OCI-LY7 (cell line): ENCODE data around the gene SMARCB1. TPM values are rescaled to one million over a fixed set of nuclear protein-coding genes. Genes with fewer than 3 reads are reported as not detected.

Source experiments
- BruUV-seq: library from RNA; stranded (reverse); fragments of 400-500 nt; replicated peaks from 2 replicates; lab custom pipeline; 2021; lab: Mats Ljungman, UMichigan
- CTCF ChIA-PET: fragments of 300-600 bp; sonication (Branson Sonifier 250); formaldehyde crosslinking; loops from one replicate; lab custom pipeline; 2022; ENCODE audit warnings: antibody characterized with exemption; ENCODE audit not compliant: unreplicated experiment; lab: Charles Lee
- POLR2A ChIA-PET: fragments of 300-600 bp; sonication (Branson Sonifier 250); formaldehyde crosslinking; loops from one replicate; lab custom pipeline; 2022; ENCODE audit warnings: antibody characterized with exemption; lab: Charles Lee
- DNase-seq: peaks from one replicate; pipeline ENCODE4 v3.0.0-alpha.2; 2015; ENCODE audit warnings: low spot score
- H2AFZ ChIP-seq: fragments of 200-600 bp; sonication (generic), shearing (Covaris generic); 2 replicates; pipeline ENCODE4 v1.6.1; 2014; ENCODE audit warnings: mild to moderate bottlenecking, antibody characterized with exemption, low read length, moderate library complexity
- H3K27ac ChIP-seq: fragments of 200-600 bp; sonication (generic); 2 replicates; pipeline ENCODE4 v1.5.1; 2014; ENCODE audit warnings: mixed run types, low read depth, mild to moderate bottlenecking, moderate library complexity, low read length, inconsistent platforms; ENCODE audit not compliant: poor library complexity, severe bottlenecking
- H3K36me3 ChIP-seq: fragments of 200-600 bp; sonication (generic); 2 replicates; pipeline ENCODE4 v1.6.1; 2014; ENCODE audit warnings: mild to moderate bottlenecking, antibody characterized with exemption, low read length, moderate library complexity, mixed read lengths; ENCODE audit not compliant: insufficient read depth
- H3K4me1 ChIP-seq: fragments of 200-600 bp; sonication (generic); 2 replicates; pipeline ENCODE4 v1.5.1; 2014; ENCODE audit warnings: mild to moderate bottlenecking, low read length; ENCODE audit not compliant: insufficient read depth, poor library complexity, severe bottlenecking
- H3K4me2 ChIP-seq: fragments of 200-600 bp; sonication (generic); 2 replicates; pipeline ENCODE4 v1.6.1; 2014; ENCODE audit warnings: mild to moderate bottlenecking, low read length
- H3K4me3 ChIP-seq: fragments of 200-600 bp; sonication (generic); 2 replicates; pipeline ENCODE4 v1.5.1; 2014; ENCODE audit warnings: mild to moderate bottlenecking, low read depth, low read length; ENCODE audit not compliant: poor library complexity, severe bottlenecking
- H3K79me2 ChIP-seq: fragments of 200-600 bp; sonication (generic); 2 replicates; pipeline ENCODE4 v1.6.1; 2016; ENCODE audit warnings: low read depth, mild to moderate bottlenecking, low read length, moderate library complexity, mixed read lengths; ENCODE audit not compliant: insufficient read depth
- H3K9me2 ChIP-seq: fragments of 200-600 bp; sonication (generic); 2 replicates; pipeline ENCODE4 v1.6.1; 2016; ENCODE audit warnings: mild to moderate bottlenecking, low read length, mixed read lengths; ENCODE audit not compliant: insufficient read depth
- H3K9me3 ChIP-seq: fragments of 200-600 bp; sonication (generic); 2 replicates; pipeline ENCODE4 v1.6.1; 2014; ENCODE audit warnings: mild to moderate bottlenecking, mixed run types, low read length, mixed read lengths
- H4K20me1 ChIP-seq: fragments of 200-600 bp; sonication (generic); 2 replicates; pipeline ENCODE4 v1.6.1; 2014; ENCODE audit warnings: mild to moderate bottlenecking, antibody characterized with exemption, low read length, moderate library complexity, mixed read lengths; ENCODE audit not compliant: insufficient read depth
- EZH2phosphoT487 ChIP-seq: fragments of 200-600 bp; sonication (generic); IDR thresholded peaks from 2 replicates; pipeline ENCODE4 v1.6.1; 2018; ENCODE audit warnings: low read depth, borderline replicate concordance, mild to moderate bottlenecking, mixed run types, antibody characterized with exemption, low read length, moderate library complexity, mixed read lengths
- intact Hi-C: fragments of 100-400 bp; cut with micrococcal nuclease; formaldehyde crosslinking; loops from one replicate; pipeline ENCODE4 v1.10.0; 2022; ENCODE audit not compliant: unreplicated experiment
- total RNA-seq, 2 experiments: library from RNA; depleted of rRNA in 1 of 2; stranded (reverse); fragments of >200 nt in 1 of 2; shearing (Covaris generic) in 1 of 2; gene quantifications; 2 replicates each; pipeline ENCODE4 v1.2.3, GENCODE V29; 2014 to 2022
- TF ChIP-seq, protein P1 (sequence below): fragments of 200-600 bp; sonication (generic); conservative IDR thresholded peaks from 2 replicates; pipeline ENCODE4 v1.5.1; 2014; ENCODE audit warnings: mild to moderate bottlenecking, antibody characterized with exemption, low read length, moderate library complexity, mixed read lengths

SMARCB1 gene
- total RNA-seq, 2 experiments from 2014 or later = 252 to 265 TPM

DNA sequence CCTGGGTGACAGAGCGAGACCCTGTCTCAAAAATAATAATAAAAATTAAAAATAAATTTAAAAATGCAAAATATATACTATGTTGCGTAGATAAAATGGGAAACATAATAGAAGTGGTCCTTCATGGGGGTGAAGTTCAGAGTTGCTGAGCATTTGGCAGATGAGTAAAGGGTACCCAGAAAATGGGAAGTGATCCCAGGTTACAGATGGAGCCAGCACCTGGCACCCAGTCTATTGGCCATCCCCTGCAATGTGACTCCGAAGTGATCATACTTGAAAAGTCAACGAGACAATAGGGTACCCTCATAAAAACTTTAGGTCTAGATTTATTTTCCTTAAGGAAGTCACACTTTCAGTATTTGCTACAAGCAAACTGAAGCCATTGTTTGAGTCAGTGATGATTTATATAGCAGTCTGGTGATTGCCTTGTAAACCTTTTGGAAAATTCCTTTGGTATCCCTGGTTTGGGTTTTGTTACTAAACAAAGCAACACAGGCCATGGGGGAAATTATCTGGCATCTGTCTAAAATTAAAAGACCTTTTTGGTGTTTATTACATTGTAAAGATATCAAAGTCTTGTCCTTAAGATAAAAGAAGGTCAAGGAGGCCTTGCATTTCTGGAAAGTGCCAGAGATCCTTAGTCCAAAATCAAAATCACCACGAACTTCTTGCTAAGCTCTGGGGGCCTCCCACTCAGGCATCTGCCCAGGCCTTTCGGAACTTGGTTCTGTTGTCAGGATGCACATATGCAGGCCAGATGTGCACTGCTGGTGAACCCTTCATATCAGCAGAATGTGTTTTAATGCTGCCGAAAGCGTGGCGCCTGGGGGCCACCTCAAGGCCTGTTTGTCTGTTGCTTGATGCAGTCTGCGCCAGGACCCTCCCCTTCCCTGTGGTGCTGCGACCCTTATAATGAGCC is 4.3 kb downstream of the SMARCB1 start:
- no peaks in the 10 kb centered on the region for H3K9me3 ChIP-seq
- H3K4me1 ChIP-seq = peaks cover 36% of the 10 kb centered on the region
- DNase-seq = no peak
- no peak for TF ChIP-seq EZH2phosphoT487
- TF ChIP-seq, protein P1, sequence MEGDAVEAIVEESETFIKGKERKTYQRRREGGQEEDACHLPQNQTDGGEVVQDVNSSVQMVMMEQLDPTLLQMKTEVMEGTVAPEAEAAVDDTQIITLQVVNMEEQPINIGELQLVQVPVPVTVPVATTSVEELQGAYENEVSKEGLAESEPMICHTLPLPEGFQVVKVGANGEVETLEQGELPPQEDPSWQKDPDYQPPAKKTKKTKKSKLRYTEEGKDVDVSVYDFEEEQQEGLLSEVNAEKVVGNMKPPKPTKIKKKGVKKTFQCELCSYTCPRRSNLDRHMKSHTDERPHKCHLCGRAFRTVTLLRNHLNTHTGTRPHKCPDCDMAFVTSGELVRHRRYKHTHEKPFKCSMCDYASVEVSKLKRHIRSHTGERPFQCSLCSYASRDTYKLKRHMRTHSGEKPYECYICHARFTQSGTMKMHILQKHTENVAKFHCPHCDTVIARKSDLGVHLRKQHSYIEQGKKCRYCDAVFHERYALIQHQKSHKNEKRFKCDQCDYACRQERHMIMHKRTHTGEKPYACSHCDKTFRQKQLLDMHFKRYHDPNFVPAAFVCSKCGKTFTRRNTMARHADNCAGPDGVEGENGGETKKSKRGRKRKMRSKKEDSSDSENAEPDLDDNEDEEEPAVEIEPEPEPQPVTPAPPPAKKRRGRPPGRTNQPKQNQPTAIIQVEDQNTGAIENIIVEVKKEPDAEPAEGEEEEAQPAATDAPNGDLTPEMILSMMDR = no peak
- POLR2A ChIA-PET = interaction anchor here (0.7 kb wide), 1 partner anchor 14 kb away, joined by 4 read pairs; no protein-coding TSS in a partner anchor
- H2AFZ ChIP-seq = no peak overlapping the region
- H3K79me2 ChIP-seq = peaks cover 52% of the 10 kb centered on the region
- peaks cover 22% of the 10 kb centered on the region for H4K20me1 ChIP-seq
- no peak overlapping the region for H3K27ac ChIP-seq
- H3K4me3 ChIP-seq = no peak overlapping the region
- intact Hi-C loops = no loop called here
- CTCF ChIA-PET = interaction anchor here (0.5 kb wide), 1 partner anchor 8 kb away, joined by 3 read pairs; no protein-coding TSS in a partner anchor
- H3K4me2 ChIP-seq = no peak overlapping the region
- peaks cover 82% of the 10 kb centered on the region for H3K36me3 ChIP-seq
- no TSS peak for BruUV-seq
- no peaks in the 10 kb centered on the region for H3K9me2 ChIP-seq

DNA sequence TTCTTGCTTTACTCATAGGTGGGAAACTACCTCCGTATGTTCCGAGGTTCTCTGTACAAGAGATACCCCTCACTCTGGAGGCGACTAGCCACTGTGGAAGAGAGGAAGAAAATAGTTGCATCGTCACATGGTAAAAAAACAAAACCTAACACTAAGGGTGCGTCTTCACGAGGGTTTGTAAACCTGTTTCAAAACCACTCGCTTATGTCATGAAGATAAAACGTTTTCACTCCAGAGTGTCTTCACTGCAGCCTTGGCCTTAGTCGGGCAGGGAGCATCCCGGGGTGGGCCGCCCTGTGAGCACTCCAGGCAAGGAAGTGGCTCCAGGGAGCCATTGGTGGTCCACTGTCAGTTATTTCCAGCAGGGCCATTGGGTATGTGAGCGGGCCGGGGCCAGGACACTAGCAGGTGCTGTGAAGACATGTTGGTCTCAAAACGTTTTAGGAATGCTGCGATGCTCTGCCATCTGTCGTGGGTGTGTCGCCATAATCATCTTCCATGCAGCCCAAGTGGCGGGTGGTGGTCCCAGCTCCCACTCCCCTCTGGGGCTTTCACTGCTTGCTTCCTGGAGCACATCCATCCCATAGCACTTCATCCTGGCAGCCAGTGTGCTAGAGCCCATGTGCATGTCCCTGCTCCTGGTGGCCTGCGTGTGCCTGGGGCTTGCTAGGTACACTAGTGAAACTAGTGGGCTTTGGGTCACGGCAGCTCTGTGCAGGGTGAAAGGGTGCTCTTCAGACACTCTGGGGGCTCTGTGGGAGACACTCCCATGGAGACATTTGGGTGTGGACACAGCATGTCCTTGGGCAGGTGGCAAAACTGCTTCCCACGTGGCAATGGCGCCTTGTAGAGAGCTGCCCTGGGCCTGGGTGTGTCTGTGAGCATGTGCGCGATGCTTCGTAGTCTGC is 5.2 kb downstream of the SMARCB1 start:
- CTCF ChIA-PET = interaction anchor here (0.5 kb wide), 1 partner anchor 7 kb away, joined by 3 read pairs; no protein-coding TSS in a partner anchor
- POLR2A ChIA-PET = interaction anchor here (0.6 kb wide), 1 partner anchor 55 kb away, joined by 3 read pairs; no protein-coding TSS in a partner anchor
- peaks cover 90% of the 10 kb centered on the region for H3K36me3 ChIP-seq

More for the DNA sequence above, 5.2 kb downstream of the SMARCB1 start:
- Histone ChIP-seq H2AFZ (no peak overlapping the region), H3K27ac (no peak overlapping the region), H4K20me1 (peaks cover 22% of the 10 kb centered on the region), H3K9me2 (no peaks in the 10 kb centered on the region), H3K79me2 (peaks cover 52% of the 10 kb centered on the region), H3K4me3 (no peak overlapping the region), H3K4me2 (no peak overlapping the region), H3K4me1 (peaks cover 30% of the 10 kb centered on the region), H3K9me3 (no peaks in the 10 kb centered on the region)
- no TSS peak for BruUV-seq
- no peak for DNase-seq
- intact Hi-C loops = no loop called here
- TF ChIP-seq, protein P1 = no peak
